Left ventricle myocardium inferior (tissue), 1 donor: Measurements from ENCODE around the gene HBEGF. TPM values are rescaled to one million over a fixed set of nuclear protein-coding genes. Genes with fewer than 3 reads are reported as not detected.
A peak's percentile ranks its signal among the peaks of the same experiment; 100 is the strongest.

ENCODE experiments used
- DNase-seq: peaks from one replicate; pipeline ENCODE4 v3.0.0-alpha.2; 2020
- H3K27ac ChIP-seq: fragments of 200-600 bp; replicated peaks from 2 replicates; pipeline ENCODE4 v1.8.0; 2021
- H3K27me3 ChIP-seq: fragments of 200-600 bp; 2 replicates; pipeline ENCODE4 v1.8.0; 2021; ENCODE audit warnings: low read depth
- H3K36me3 ChIP-seq: fragments of 200-600 bp; 2 replicates; pipeline ENCODE4 v1.8.0; 2021
- H3K4me1 ChIP-seq: fragments of 200-600 bp; 2 replicates; pipeline ENCODE4 v1.8.0; 2021
- H3K4me3 ChIP-seq: fragments of 200-600 bp; 2 replicates; pipeline ENCODE4 v1.8.0; 2021; ENCODE audit warnings: mild to moderate bottlenecking, moderate library complexity
- H3K9me3 ChIP-seq: fragments of 200-600 bp; replicated peaks from 2 replicates; pipeline ENCODE4 v1.8.0; 2021
- intact Hi-C: fragments of 100-400 bp; cut with micrococcal nuclease; formaldehyde crosslinking; loops from one replicate; pipeline ENCODE4 v1.11.0; 2022
- long read RNA-seq: library from polyadenylated mRNA; unstranded; transcript quantifications from one replicate; pipeline ENCODE4 v2.0.0, GENCODE V29; 2021
- total RNA-seq: library from RNA; stranded (reverse); fragmentation: NEBNext Ultra II Directional; extraction: Animal tissue kit (Norgen Biotek cat#: 25700); gene quantifications from one replicate; pipeline ENCODE4 v1.2.1, GENCODE V29; 2021
- TF ChIP-seq, protein P1 (sequence below): fragments of 200-600 bp; IDR thresholded peaks from 2 replicates; pipeline ENCODE4 v1.8.0; 2021; ENCODE audit warnings: antibody characterized with exemption, mild to moderate bottlenecking, borderline replicate concordance
- donor health status: DM: no; HTN: yes; CAD: no; lungs with severe emphysema.

The HBEGF gene, protein sequence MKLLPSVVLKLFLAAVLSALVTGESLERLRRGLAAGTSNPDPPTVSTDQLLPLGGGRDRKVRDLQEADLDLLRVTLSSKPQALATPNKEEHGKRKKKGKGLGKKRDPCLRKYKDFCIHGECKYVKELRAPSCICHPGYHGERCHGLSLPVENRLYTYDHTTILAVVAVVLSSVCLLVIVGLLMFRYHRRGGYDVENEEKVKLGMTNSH
- total RNA-seq, result 27.2 TPM
- long read RNA-seq, transcript HBEGF-201 (6 exons, 2,386 nt), result major isoform, 50 of 55 reads
- long read RNA-seq, partial matches to known transcripts, result 2 of 55 reads
- long read RNA-seq, other reads (novel, unspliced or antisense), result 0 of 55 reads

- Histone ChIP-seq H3K9me3 (no peaks in the 10 kb centered on the region), H3K36me3 (peaks cover 10% of the 10 kb centered on the region), H3K4me3 (peak within 1 kb of the TSS; percentile 75), H3K4me1 (peaks cover 69% of the 10 kb centered on the region), H3K27me3 (no peaks in the 10 kb centered on the region), H3K27ac (peak within 1 kb of the TSS; percentile 92)
- peak; percentile 88 for DNase-seq
- intact Hi-C loops, result no loop called here
- TF ChIP-seq, protein P1, sequence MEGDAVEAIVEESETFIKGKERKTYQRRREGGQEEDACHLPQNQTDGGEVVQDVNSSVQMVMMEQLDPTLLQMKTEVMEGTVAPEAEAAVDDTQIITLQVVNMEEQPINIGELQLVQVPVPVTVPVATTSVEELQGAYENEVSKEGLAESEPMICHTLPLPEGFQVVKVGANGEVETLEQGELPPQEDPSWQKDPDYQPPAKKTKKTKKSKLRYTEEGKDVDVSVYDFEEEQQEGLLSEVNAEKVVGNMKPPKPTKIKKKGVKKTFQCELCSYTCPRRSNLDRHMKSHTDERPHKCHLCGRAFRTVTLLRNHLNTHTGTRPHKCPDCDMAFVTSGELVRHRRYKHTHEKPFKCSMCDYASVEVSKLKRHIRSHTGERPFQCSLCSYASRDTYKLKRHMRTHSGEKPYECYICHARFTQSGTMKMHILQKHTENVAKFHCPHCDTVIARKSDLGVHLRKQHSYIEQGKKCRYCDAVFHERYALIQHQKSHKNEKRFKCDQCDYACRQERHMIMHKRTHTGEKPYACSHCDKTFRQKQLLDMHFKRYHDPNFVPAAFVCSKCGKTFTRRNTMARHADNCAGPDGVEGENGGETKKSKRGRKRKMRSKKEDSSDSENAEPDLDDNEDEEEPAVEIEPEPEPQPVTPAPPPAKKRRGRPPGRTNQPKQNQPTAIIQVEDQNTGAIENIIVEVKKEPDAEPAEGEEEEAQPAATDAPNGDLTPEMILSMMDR, result peak; percentile 65
These were observed at the start of gene HBEGF for GRCh38 chr5:140346348-140347221. TSS of gene HBEGF (minus strand) at chr5:140346603. CDS start at chr5:140346328, 275 bp downstream.

- intact Hi-C loops, result no loop called here
These were observed 47.3 kb upstream of the HBEGF start for GRCh38 chr5:140393738-140394137.

DNA sequence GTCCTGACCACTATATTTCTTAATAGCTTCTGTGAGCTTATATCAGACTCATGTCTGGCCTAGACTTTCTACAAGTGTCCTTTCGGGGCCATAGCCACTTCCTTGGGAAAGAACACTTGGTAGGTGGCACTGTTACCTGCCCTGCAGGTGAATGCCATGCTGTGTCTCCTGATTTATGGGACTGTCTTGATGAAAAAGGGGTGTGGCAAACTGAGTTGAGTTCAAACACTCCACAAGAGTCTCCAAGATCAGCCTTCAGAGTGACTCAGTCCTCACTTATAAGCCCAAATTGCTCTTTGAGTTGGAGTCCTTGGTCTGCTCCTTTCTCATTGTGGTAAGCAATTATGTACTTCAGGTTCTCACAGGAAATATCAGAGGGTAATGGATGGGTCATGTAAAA lies 45.3 kb upstream of the HBEGF start:
- H3K27ac ChIP-seq, result no peak overlapping the region
- TF ChIP-seq, protein P1, result no peak
- H3K9me3 ChIP-seq, result no peaks in the 10 kb centered on the region
- H3K4me3 ChIP-seq, result no peak overlapping the region
- intact Hi-C loops, result no loop called here
- no peaks in the 10 kb centered on the region for H3K27me3 ChIP-seq
- H3K4me1 ChIP-seq, result no peaks in the 10 kb centered on the region
- DNase-seq, result no peak
- no peaks in the 10 kb centered on the region for H3K36me3 ChIP-seq

More at GRCh38 chr5:140393738-140394137, 47.3 kb upstream of the HBEGF start:
- Histone ChIP-seq H3K9me3 (no peaks in the 10 kb centered on the region), H3K36me3 (no peaks in the 10 kb centered on the region), H3K4me1 (no peaks in the 10 kb centered on the region), H3K4me3 (no peak overlapping the region), H3K27me3 (no peaks in the 10 kb centered on the region), H3K27ac (no peak overlapping the region)
- DNase-seq, result no peak
- TF ChIP-seq, protein P1, result no peak

- DNase-seq, result no peak
These were observed 44.9 kb upstream of the HBEGF start for GRCh38 chr5:140391312-140391711.

DNA sequence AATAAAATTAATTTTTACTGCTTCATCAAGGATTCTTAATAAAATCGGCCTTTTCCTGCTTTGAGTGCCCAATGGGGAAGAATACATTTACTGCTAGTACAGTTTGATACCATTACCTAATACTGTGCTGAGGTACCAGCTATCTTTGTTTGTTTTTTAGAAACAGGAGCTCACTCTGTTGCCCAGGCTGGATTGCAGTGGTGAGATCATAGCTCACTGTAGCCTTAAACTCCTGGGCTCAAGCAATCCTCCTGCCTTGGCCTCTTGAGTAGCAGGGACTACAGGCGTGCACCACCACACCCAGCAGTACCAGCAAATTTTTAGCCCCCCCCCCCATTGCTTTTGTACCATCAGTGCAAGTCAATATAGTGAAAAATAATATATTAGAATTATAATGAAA lies 41.6 kb upstream of the HBEGF start:
- DNase-seq, result no peak
- H3K36me3 ChIP-seq, result no peaks in the 10 kb centered on the region
- H3K27me3 ChIP-seq, result no peaks in the 10 kb centered on the region
- H3K4me1 ChIP-seq, result no peaks in the 10 kb centered on the region
- TF ChIP-seq, protein P1, result no peak
- intact Hi-C loops, result no loop called here
- H3K4me3 ChIP-seq, result no peak overlapping the region
- H3K27ac ChIP-seq, result no peak overlapping the region
- no peaks in the 10 kb centered on the region for H3K9me3 ChIP-seq

More at GRCh38 chr5:140391312-140391711, 44.9 kb upstream of the HBEGF start:
- Histone ChIP-seq H3K9me3 (no peaks in the 10 kb centered on the region), H3K4me1 (no peaks in the 10 kb centered on the region), H3K4me3 (no peak overlapping the region), H3K36me3 (no peaks in the 10 kb centered on the region), H3K27ac (no peak overlapping the region), H3K27me3 (no peaks in the 10 kb centered on the region)
- intact Hi-C loops, result no loop called here
- TF ChIP-seq, protein P1, result no peak
